Measurements from ENCODE around the gene SMIM27.

DNA sequence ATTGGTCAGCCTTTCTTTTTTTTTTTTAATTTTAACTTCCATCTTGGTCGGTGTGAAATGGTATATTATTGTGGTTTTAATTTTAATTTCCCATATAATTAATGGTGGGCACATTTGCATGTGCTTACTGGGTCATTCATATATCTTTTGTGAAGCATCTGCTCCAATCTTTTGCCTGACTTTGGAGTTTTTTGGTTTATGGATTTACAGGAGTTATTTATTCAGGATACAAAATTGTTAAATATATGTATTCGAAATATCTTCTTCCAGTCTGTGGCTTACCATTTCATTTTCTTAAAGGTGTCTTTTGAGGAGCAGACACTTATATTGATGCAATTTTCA is 25.4 kb upstream of the SMIM27 start:
- TF ChIP-seq, protein P1, sequence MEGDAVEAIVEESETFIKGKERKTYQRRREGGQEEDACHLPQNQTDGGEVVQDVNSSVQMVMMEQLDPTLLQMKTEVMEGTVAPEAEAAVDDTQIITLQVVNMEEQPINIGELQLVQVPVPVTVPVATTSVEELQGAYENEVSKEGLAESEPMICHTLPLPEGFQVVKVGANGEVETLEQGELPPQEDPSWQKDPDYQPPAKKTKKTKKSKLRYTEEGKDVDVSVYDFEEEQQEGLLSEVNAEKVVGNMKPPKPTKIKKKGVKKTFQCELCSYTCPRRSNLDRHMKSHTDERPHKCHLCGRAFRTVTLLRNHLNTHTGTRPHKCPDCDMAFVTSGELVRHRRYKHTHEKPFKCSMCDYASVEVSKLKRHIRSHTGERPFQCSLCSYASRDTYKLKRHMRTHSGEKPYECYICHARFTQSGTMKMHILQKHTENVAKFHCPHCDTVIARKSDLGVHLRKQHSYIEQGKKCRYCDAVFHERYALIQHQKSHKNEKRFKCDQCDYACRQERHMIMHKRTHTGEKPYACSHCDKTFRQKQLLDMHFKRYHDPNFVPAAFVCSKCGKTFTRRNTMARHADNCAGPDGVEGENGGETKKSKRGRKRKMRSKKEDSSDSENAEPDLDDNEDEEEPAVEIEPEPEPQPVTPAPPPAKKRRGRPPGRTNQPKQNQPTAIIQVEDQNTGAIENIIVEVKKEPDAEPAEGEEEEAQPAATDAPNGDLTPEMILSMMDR (conservative IDR thresholded peaks at IDR 0.05; ENCODE audit: low read depth, low read length): no peak
- TF ChIP-seq RAD21 (IDR thresholded peaks at IDR 0.05; ENCODE audit: low read length) (no peak), MAFK (IDR thresholded peaks at IDR 0.05; ENCODE audit: low read depth, low read length) (no peak), RFX5 (IDR thresholded peaks at IDR 0.05; ENCODE audit: low read depth, low read length) (no peak), MXI1 (IDR thresholded peaks at IDR 0.05; ENCODE audit: borderline replicate concordance, low read depth, low read length) (no peak), RCOR1 (IDR thresholded peaks at IDR 0.05; ENCODE audit: insufficient replicate concordance, low read length) (no peak)
- TF ChIP-seq, protein P2, sequence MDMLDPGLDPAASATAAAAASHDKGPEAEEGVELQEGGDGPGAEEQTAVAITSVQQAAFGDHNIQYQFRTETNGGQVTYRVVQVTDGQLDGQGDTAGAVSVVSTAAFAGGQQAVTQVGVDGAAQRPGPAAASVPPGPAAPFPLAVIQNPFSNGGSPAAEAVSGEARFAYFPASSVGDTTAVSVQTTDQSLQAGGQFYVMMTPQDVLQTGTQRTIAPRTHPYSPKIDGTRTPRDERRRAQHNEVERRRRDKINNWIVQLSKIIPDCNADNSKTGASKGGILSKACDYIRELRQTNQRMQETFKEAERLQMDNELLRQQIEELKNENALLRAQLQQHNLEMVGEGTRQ (IDR thresholded peaks at IDR 0.05; ENCODE audit: low read depth, low read length): no peak

Data from IMR-90 (cell line).